Uterus (tissue), 4 donors: ENCODE data around the gene TRIP13. TPM values are rescaled to one million over a fixed set of nuclear protein-coding genes. Genes with fewer than 3 reads are reported as not detected.
A peak's percentile ranks its signal among the peaks of the same experiment; 100 is the strongest.

Experiments used
- DNase-seq, 2 donors: peaks; one replicate each; pipeline ENCODE4 v3.0.0-alpha.2; 2019 to 2020
- H3K27ac ChIP-seq, 2 donors: fragments of 200-600 bp; sonication (generic); 1 replicate in 1 of 2; 2 replicates in 1 of 2; pipeline ENCODE4 v1.5.1; 2016 to 2018
- H3K27me3 ChIP-seq, 2 donors: fragments of 200-600 bp; sonication (generic); one replicate each; pipeline ENCODE4 v1.5.1; 2018 to 2019; ENCODE audit warnings: control low read depth in 1 of 2
- H3K36me3 ChIP-seq, 2 donors: fragments of 200-600 bp; sonication (generic); one replicate each; pipeline ENCODE4 v1.5.1; 2019; ENCODE audit warnings: control low read depth in 1 of 2
- H3K4me1 ChIP-seq, 2 donors: fragments of 200-600 bp; sonication (generic); one replicate each; pipeline ENCODE4 v1.5.1; 2018 to 2019; ENCODE audit warnings: control low read depth in 1 of 2
- H3K4me3 ChIP-seq, 2 donors: fragments of 200-600 bp; sonication (generic); 1 replicate in 1 of 2; 2 replicates in 1 of 2; pipeline ENCODE4 v1.5.1; 2018 to 2019; ENCODE audit warnings: mild to moderate bottlenecking in 1 of 2
- H3K9me3 ChIP-seq, 2 donors: fragments of 200-600 bp; sonication (generic); one replicate each; pipeline ENCODE4 v1.5.1; 2019; ENCODE audit warnings: control low read depth in 1 of 2
- CTCF ChIP-seq, 4 experiments: fragments of 200-600 bp in 2 of 4; fragments of 450-650 bp in 2 of 4; sonication (generic) in 2 of 4; IDR thresholded peaks; one replicate each; pipeline ENCODE4 v1.5.1; 2016 to 2019; ENCODE audit warnings: antibody characterized with exemption in 4 of 4, mild to moderate bottlenecking in 2 of 4, moderate library complexity in 1 of 4
- POLR2A ChIP-seq, 2 donors: fragments of 450-650 bp; IDR thresholded peaks; one replicate each; pipeline ENCODE4 v1.6.1; 2016; ENCODE audit warnings: antibody characterized with exemption in 2 of 2, mild to moderate bottlenecking in 1 of 2, moderate library complexity in 1 of 2
- intact Hi-C: fragments of 100-400 bp; cut with DNase I; formaldehyde crosslinking; loops from one replicate; pipeline ENCODE4 v1.15.1; 2023; ENCODE audit warnings: low total_unique reads
- total RNA-seq, 4 donors: library from RNA; depleted of rRNA in 3 of 4; stranded (reverse); fragments of >200 nt in 3 of 4; gene quantifications; one replicate each; pipeline versions ENCODE4 v1.1.0 to v1.2.4, GENCODE V29; 2014 to 2023
- donor health status: DM: yes; HTN: yes; CAD: no.

The TRIP13 gene
- total RNA-seq, 4 donors from 2014 or later = 1.2 to 10.5 (median 1.3) TPM; not detected in 1

- H3K4me1 ChIP-seq = no peaks in the 10 kb centered on the region
- intact Hi-C loops = no loop called here
- H3K27ac ChIP-seq = no peak overlapping the region
- no peak overlapping the region for H3K4me3 ChIP-seq
- H3K9me3 ChIP-seq = no peaks in the 10 kb centered on the region
- H3K27me3 ChIP-seq = no peaks in the 10 kb centered on the region
- TF ChIP-seq CTCF (IDR thresholded peaks at IDR 0.05) = no peak
- no peak for TF ChIP-seq POLR2A (IDR thresholded peaks at IDR 0.05)
- H3K36me3 ChIP-seq = no peaks in the 10 kb centered on the region
- no peak for DNase-seq
These were observed 29.4 kb upstream of the TRIP13 start for GRCh38 chr5:863244-863805.

- intact Hi-C loops = no loop called here
- Histone ChIP-seq H3K4me1 (no peaks in the 10 kb centered on the region), H3K27ac (peak overlapping the region in 1 of 2 donors; percentile 19), H3K27me3 (no peaks in the 10 kb centered on the region), H3K9me3 (no peaks in the 10 kb centered on the region), H3K4me3 (no peak overlapping the region), H3K36me3 (no peaks in the 10 kb centered on the region)
- no peak for DNase-seq
- no peak for TF ChIP-seq CTCF (IDR thresholded peaks at IDR 0.05)
- TF ChIP-seq POLR2A (IDR thresholded peaks at IDR 0.05) = no peak
These were observed 28.1 kb upstream of the TRIP13 start for GRCh38 chr5:864492-865167.

- Histone ChIP-seq H3K4me1 (no peaks in the 10 kb centered on the region), H3K27me3 (no peaks in the 10 kb centered on the region), H3K36me3 (no peaks in the 10 kb centered on the region), H3K9me3 (no peaks in the 10 kb centered on the region), H3K4me3 (no peak overlapping the region), H3K27ac (peak overlapping the region in 1 of 2 donors; percentile 19)
- no peak for DNase-seq
- TF ChIP-seq POLR2A (IDR thresholded peaks at IDR 0.05) (no peak), CTCF (IDR thresholded peaks at IDR 0.05) (no peak)
- intact Hi-C loops = no loop called here
These were observed 27.5 kb upstream of the TRIP13 start for GRCh38 chr5:865168-865521.

GRCh38 chr5:865771-866170, 26.9 kb upstream of the TRIP13 start:
- intact Hi-C loops = no loop called here
- no peaks in the 10 kb centered on the region for H3K36me3 ChIP-seq
- H3K4me3 ChIP-seq = no peak overlapping the region

More at GRCh38 chr5:865771-866170, 26.9 kb upstream of the TRIP13 start:
- no peaks in the 10 kb centered on the region for H3K27me3 ChIP-seq
- TF ChIP-seq POLR2A (IDR thresholded peaks at IDR 0.05) (no peak), CTCF (IDR thresholded peaks at IDR 0.05) (no peak)
- H3K9me3 ChIP-seq = no peaks in the 10 kb centered on the region
- no peak overlapping the region for H3K27ac ChIP-seq
- no peak for DNase-seq
- no peaks in the 10 kb centered on the region for H3K4me1 ChIP-seq
